ENCODE measurements around the gene KCNC4.

- no peak for TF ChIP-seq CTCF (conservative IDR thresholded peaks at IDR 0.05; ENCODE audit: low read depth, low read length)
- no peak for TF ChIP-seq EZH2 (IDR thresholded peaks at IDR 0.05; ENCODE audit: borderline replicate concordance, low read depth, low read length, poor library complexity, severe bottlenecking)
These were observed 9.9 kb upstream of the KCNC4 start for GRCh38 chr1:110200190-110200589.
